Kidney capillary endothelial cell (primary cell): ENCODE results near the gene BLID.

Source experiments
- DNase-seq: peaks from one replicate; pipeline ENCODE4 v3.0.0-alpha.2; 2018; ENCODE audit warnings: low spot score

The BLID gene

GRCh38 chr11:122105044-122105758, 10.8 kb downstream of the BLID start:
- DNase-seq, result no peak

- DNase-seq, result no peak
Observed at GRCh38 chr11:122104341-122104740, 11.7 kb downstream of the BLID start.

- DNase-seq, result no peak
Observed at GRCh38 chr11:122103726-122104125, 12.3 kb downstream of the BLID start.

GRCh38 chr11:122103321-122103720, 12.7 kb downstream of the BLID start:
- DNase-seq, result no peak

- no peak for DNase-seq
Observed at GRCh38 chr11:122102426-122102825, 13.6 kb downstream of the BLID start.

- DNase-seq, result peak; percentile 61
Observed at GRCh38 chr11:122101625-122102291, 14.3 kb downstream of the BLID start.

GRCh38 chr11:122100756-122101080, 15.3 kb downstream of the BLID start:
- DNase-seq, result no peak

- no peak for DNase-seq
Observed at GRCh38 chr11:122100037-122100755, 15.8 kb downstream of the BLID start.

- DNase-seq, result no peak
Observed at GRCh38 chr11:122099374-122100036, 16.5 kb downstream of the BLID start.

- DNase-seq, result no peak
Observed at GRCh38 chr11:122098261-122098980, 17.6 kb downstream of the BLID start.

GRCh38 chr11:122097419-122098001, 18.5 kb downstream of the BLID start:
- no peak for DNase-seq

- no peak for DNase-seq
Observed at GRCh38 chr11:122096272-122097112, 19.5 kb downstream of the BLID start.

GRCh38 chr11:122095681-122096262, 20.2 kb downstream of the BLID start:
- DNase-seq, result no peak

- DNase-seq, result no peak
Observed at GRCh38 chr11:122094836-122095235, 21.2 kb downstream of the BLID start.

GRCh38 chr11:122093731-122094275, 22.2 kb downstream of the BLID start:
- no peak for DNase-seq

- no peak for DNase-seq
Observed at GRCh38 chr11:122091835-122092234, 24.2 kb downstream of the BLID start.

- DNase-seq, result no peak
Observed at GRCh38 chr11:122089111-122089510, 26.9 kb downstream of the BLID start.

GRCh38 chr11:122085712-122086111, 30.3 kb downstream of the BLID start:
- DNase-seq, result no peak

- peak; percentile 77 for DNase-seq
Observed at GRCh38 chr11:122085264-122085663, 30.8 kb downstream of the BLID start.

GRCh38 chr11:122082205-122082604, 33.8 kb downstream of the BLID start:
- DNase-seq, result no peak
